Activated CD4-positive, alpha-beta T cell treated with anti-CD3 and anti-CD28 coated beads, Interleukin-10, Interleukin-2, amounts not matched to agents 100 ng/mL and 50 ng/mL, durations not matched to agents 16 hours and 8 hours (primary cell): Measurements from ENCODE around the gene ZNF648.
"Not testable (repeated sequence)": the region's sequence is repeated elsewhere in the genome, so short reads cannot be mapped to it uniquely, and the experiment has no call there.

Experiments used
- DNase-seq: peaks from one replicate; pipeline ENCODE4 v3.0.0-alpha.2; 2020

ZNF648 gene

GRCh38 chr1:182061594-182061993, at the start of gene ZNF648:
ZNF648 (minus strand) TSS chr1:182061712; CDS start chr1:182058010, 3,702 bp downstream.
- no peak for DNase-seq

GRCh38 chr1:182110635-182111034, 49.1 kb upstream of the ZNF648 start:
- no peak for DNase-seq

- no peak for DNase-seq
Observed at GRCh38 chr1:182109771-182110170, 48.3 kb upstream of the ZNF648 start.

GRCh38 chr1:182107209-182107608, 45.7 kb upstream of the ZNF648 start:
- DNase-seq: no peak

- no peak for DNase-seq
Observed at GRCh38 chr1:182102043-182102416, 40.5 kb upstream of the ZNF648 start.

- no peak for DNase-seq
Observed at GRCh38 chr1:182101415-182102042, 40.0 kb upstream of the ZNF648 start.

GRCh38 chr1:182098301-182098700, 36.8 kb upstream of the ZNF648 start:
- no peak for DNase-seq

GRCh38 chr1:182095946-182096345, 34.4 kb upstream of the ZNF648 start:
- DNase-seq: no peak

GRCh38 chr1:182094514-182095005, 33.0 kb upstream of the ZNF648 start:
- DNase-seq: not testable (repeated sequence)

GRCh38 chr1:182093781-182094180, 32.3 kb upstream of the ZNF648 start:
- DNase-seq: no peak

- DNase-seq: no peak
Observed at GRCh38 chr1:182092336-182092735, 30.8 kb upstream of the ZNF648 start.

GRCh38 chr1:182091083-182091482, 29.6 kb upstream of the ZNF648 start:
- no peak for DNase-seq

- peak; percentile 10 for DNase-seq
Observed at GRCh38 chr1:182087719-182088350, 26.3 kb upstream of the ZNF648 start.

GRCh38 chr1:182087304-182087703, 25.8 kb upstream of the ZNF648 start:
- peak; percentile 34 for DNase-seq

GRCh38 chr1:182086620-182087019, 25.1 kb upstream of the ZNF648 start:
- no peak for DNase-seq

- DNase-seq: no peak
Observed at GRCh38 chr1:182086136-182086535, 24.6 kb upstream of the ZNF648 start.

- DNase-seq: no peak
Observed at GRCh38 chr1:182085726-182086125, 24.2 kb upstream of the ZNF648 start.

- peak; percentile 86 for DNase-seq
Observed at GRCh38 chr1:182084487-182085316, 23.2 kb upstream of the ZNF648 start.

GRCh38 chr1:182083851-182084486, 22.5 kb upstream of the ZNF648 start:
- no peak for DNase-seq

- DNase-seq: peak; percentile 48
Observed at GRCh38 chr1:182080955-182081582, 19.6 kb upstream of the ZNF648 start.

GRCh38 chr1:182080040-182080439, 18.5 kb upstream of the ZNF648 start:
- DNase-seq: no peak

GRCh38 chr1:182071924-182072323, 10.4 kb upstream of the ZNF648 start:
- no peak for DNase-seq

GRCh38 chr1:182069028-182069466, 7.5 kb upstream of the ZNF648 start:
- peak; percentile 49 for DNase-seq
